ENCODE data around the gene AMIGO3. TPM values are rescaled to one million over a fixed set of nuclear protein-coding genes. Genes with fewer than 3 reads are reported as not detected.
A peak's percentile ranks its signal among the peaks of the same experiment; 100 is the strongest.

Gene AMIGO3
- total and polyA plus RNA-seq, 4 donors, result 0.11 to 1.1 TPM; not detected in 2

DNA sequence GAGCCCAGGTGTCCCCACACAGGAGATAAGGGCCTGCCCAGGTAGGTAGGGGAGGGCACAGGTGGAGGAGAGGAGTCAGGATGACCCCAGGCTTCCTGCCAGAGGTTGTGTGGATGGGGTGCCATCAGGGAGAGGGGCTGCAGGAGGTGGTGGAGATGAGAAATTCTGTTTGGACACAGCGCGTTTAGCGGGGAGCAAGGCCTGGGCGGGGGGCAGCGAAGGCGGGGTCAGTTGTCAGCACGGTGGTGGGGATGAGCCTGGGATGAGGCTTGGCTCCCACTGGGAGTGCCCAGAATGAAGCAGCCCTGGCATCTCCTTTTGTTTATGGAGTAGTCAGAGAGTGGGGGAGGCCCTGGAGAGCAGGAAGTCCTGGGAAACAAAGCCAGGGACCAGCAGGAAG, 15.5 kb downstream of the AMIGO3 start:
- Histone ChIP-seq H3K36me3 (ENCODE audit: control insufficient read depth in 4 of 4, insufficient read depth in 3 of 4, low read depth in 1 of 4, low read length in 3 of 4) (peaks cover 25 to 87% (median 44%) of the 10 kb centered on the region in 4 donors), H3K9me3 (ENCODE audit: control insufficient read depth in 4 of 4, low read length in 3 of 4) (no peaks in the 10 kb centered on the region), H3K4me3 (ENCODE audit: low read depth in 1 of 3, low read length in 3 of 3) (no peak overlapping the region), H3K9ac (ENCODE audit: low read depth in 1 of 2, low read length in 2 of 2) (no peak overlapping the region), H3K27me3 (ENCODE audit: control insufficient read depth in 4 of 4, insufficient read depth in 4 of 4, low read length in 3 of 4) (no peaks in the 10 kb centered on the region), H3K27ac (ENCODE audit: low read depth in 1 of 2, low read length in 2 of 2) (no peak overlapping the region), H3K4me1 (ENCODE audit: control insufficient read depth in 4 of 4, insufficient read depth in 4 of 4, low read length in 3 of 4) (no peaks in the 10 kb centered on the region)
- DNase-seq (ENCODE audit: low spot score), result no peak
- WGBS, result 94% methylated on average over 7 of the region's 7 CpGs
- TF ChIP-seq HNF4A (conservative IDR thresholded peaks at IDR 0.05), result no peak

DNA sequence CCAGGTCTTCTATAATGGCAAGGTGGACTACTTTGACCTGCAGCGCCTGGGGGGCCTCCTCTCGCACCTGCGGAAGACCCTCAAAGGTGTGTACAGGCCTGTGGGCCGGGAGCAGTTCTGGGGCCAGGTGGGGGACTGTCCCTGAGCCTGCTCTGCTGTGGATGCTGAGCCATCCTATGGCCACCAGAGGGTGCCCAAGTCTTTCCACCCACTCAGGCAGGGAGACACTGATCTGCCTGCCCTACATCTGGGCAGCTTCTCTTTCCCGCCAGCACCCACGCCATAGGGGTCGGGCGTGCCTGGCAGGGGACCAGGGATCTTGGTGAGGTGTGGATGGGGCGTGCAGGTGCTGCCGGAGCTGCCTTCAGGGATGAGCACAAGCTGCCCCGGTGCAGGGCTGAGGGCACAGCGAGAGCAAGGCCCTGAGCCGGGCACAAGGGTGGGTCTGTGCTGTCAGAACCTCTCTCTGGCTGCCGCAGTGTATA, 16.0 kb downstream of the AMIGO3 start:
- DNase-seq (ENCODE audit: low spot score), result peak; percentile 75

DNA sequence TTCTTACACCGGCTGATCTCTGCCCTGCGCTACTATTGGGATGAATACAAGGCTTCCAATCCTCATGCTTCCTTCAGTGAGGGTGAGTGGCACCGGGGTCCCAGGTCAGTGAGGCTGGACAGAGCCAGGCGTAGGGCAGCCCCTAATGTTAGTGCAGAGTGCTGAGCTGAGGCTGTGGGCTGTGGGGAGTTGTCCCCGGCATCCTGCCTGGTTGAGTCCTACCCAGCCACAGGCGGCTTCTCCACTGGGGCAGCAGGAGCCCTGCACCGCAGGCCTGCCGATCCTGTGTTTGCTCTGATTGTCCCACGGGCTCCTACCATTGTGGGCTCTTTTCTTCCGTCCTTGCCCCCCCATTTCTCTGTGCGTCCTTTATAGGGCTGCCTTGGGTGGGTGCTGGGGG, 16.8 kb downstream of the AMIGO3 start:
- Histone ChIP-seq H3K27ac (ENCODE audit: low read depth in 1 of 2, low read length in 2 of 2) (no peak overlapping the region), H3K4me3 (ENCODE audit: low read depth in 1 of 3, low read length in 3 of 3) (no peak overlapping the region), H3K9ac (ENCODE audit: low read depth in 1 of 2, low read length in 2 of 2) (no peak overlapping the region), H3K27me3 (ENCODE audit: control insufficient read depth in 4 of 4, insufficient read depth in 4 of 4, low read length in 3 of 4) (no peaks in the 10 kb centered on the region), H3K4me1 (ENCODE audit: control insufficient read depth in 4 of 4, insufficient read depth in 4 of 4, low read length in 3 of 4) (no peaks in the 10 kb centered on the region), H3K36me3 (ENCODE audit: control insufficient read depth in 4 of 4, insufficient read depth in 3 of 4, low read depth in 1 of 4, low read length in 3 of 4) (peaks cover 30 to 91% (median 49%) of the 10 kb centered on the region in 4 donors), H3K9me3 (ENCODE audit: control insufficient read depth in 4 of 4, low read length in 3 of 4) (no peaks in the 10 kb centered on the region)
- DNase-seq (ENCODE audit: low spot score), result no peak
- WGBS, result 94% methylated on average over 11 of the region's 11 CpGs
- TF ChIP-seq RXRA (IDR thresholded peaks at IDR 0.05) (no peak), GABPA (IDR thresholded peaks at IDR 0.05 in 1 of 2, conservative IDR thresholded peaks at IDR 0.05 in 1 of 2) (no peak), SP1 (IDR thresholded peaks at IDR 0.05) (no peak), HNF4A (conservative IDR thresholded peaks at IDR 0.05) (no peak), EGR1 (IDR thresholded peaks at IDR 0.05; ENCODE audit: low read depth in 2 of 2) (no peak), JUND (IDR thresholded peaks at IDR 0.05) (no peak), NR2F2 (IDR thresholded peaks at IDR 0.05) (no peak), YY1 (IDR thresholded peaks at IDR 0.05) (no peak)
- TF ChIP-seq, protein P1, sequence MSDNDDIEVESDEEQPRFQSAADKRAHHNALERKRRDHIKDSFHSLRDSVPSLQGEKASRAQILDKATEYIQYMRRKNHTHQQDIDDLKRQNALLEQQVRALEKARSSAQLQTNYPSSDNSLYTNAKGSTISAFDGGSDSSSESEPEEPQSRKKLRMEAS (IDR thresholded peaks at IDR 0.05), result no peak

More for the DNA sequence above, 16.0 kb downstream of the AMIGO3 start:
- no peak overlapping the region for H3K27ac ChIP-seq (ENCODE audit: low read depth in 1 of 2, low read length in 2 of 2)
- no peak overlapping the region for H3K9ac ChIP-seq (ENCODE audit: low read depth in 1 of 2, low read length in 2 of 2)
- WGBS, result 64% methylated on average over 14 of the region's 14 CpGs
- no peak overlapping the region for H3K4me3 ChIP-seq (ENCODE audit: low read depth in 1 of 3, low read length in 3 of 3)
- H3K4me1 ChIP-seq (ENCODE audit: control insufficient read depth in 4 of 4, insufficient read depth in 4 of 4, low read length in 3 of 4), result no peaks in the 10 kb centered on the region
- H3K36me3 ChIP-seq (ENCODE audit: control insufficient read depth in 4 of 4, insufficient read depth in 3 of 4, low read depth in 1 of 4, low read length in 3 of 4), result peaks cover 26 to 89% (median 46%) of the 10 kb centered on the region in 4 donors
- TF ChIP-seq RXRA (IDR thresholded peaks at IDR 0.05), result no peak
- TF ChIP-seq, protein P1 (IDR thresholded peaks at IDR 0.05), result no peak
- TF ChIP-seq RAD21 (IDR thresholded peaks at IDR 0.05), result peak; percentile 78 to 90
- TF ChIP-seq, protein P2, sequence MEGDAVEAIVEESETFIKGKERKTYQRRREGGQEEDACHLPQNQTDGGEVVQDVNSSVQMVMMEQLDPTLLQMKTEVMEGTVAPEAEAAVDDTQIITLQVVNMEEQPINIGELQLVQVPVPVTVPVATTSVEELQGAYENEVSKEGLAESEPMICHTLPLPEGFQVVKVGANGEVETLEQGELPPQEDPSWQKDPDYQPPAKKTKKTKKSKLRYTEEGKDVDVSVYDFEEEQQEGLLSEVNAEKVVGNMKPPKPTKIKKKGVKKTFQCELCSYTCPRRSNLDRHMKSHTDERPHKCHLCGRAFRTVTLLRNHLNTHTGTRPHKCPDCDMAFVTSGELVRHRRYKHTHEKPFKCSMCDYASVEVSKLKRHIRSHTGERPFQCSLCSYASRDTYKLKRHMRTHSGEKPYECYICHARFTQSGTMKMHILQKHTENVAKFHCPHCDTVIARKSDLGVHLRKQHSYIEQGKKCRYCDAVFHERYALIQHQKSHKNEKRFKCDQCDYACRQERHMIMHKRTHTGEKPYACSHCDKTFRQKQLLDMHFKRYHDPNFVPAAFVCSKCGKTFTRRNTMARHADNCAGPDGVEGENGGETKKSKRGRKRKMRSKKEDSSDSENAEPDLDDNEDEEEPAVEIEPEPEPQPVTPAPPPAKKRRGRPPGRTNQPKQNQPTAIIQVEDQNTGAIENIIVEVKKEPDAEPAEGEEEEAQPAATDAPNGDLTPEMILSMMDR (IDR thresholded peaks at IDR 0.05; ENCODE audit: low read depth, low read length, missing input control), result peak; percentile 71
- TF ChIP-seq FOXA2 (IDR thresholded peaks at IDR 0.05), result no peak
- H3K27me3 ChIP-seq (ENCODE audit: control insufficient read depth in 4 of 4, insufficient read depth in 4 of 4, low read length in 3 of 4), result no peaks in the 10 kb centered on the region
- no peaks in the 10 kb centered on the region for H3K9me3 ChIP-seq (ENCODE audit: control insufficient read depth in 4 of 4, low read length in 3 of 4)
